HG03039 (cell line): ENCODE measurements around the gene URB1.
"Not testable (repeated sequence)": the region's sequence is repeated elsewhere in the genome, so short reads cannot be mapped to it uniquely, and the experiment has no call there.

Experiments
- ATAC-seq: cut with Tn5 transposase; IDR thresholded peaks from one replicate; pipeline ENCODE4 v1.9.1; 2021; ENCODE audit warnings: mild to moderate bottlenecking, moderate library complexity; ENCODE audit not compliant: unreplicated experiment

URB1 gene

DNA sequence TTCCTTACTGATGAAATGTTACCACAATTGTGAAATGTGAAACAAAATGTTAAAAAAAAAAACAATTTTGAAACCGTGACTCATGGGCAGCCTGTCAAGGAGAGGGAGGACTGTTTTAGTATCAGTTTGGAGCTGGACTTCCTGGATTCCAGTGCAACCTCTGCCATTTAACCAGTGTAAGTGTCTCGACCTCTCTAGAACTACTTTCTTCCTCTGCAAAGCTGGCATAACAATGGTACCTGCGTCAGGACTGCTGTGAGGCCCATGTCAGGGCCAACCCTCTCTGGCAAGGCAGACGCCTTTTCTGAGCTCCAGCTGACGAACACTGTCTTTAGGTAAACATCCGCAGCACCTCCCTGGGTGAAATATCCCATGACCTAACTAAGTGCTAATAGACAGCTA is 20.9 kb downstream of the URB1 start:
- ATAC-seq: no peak

DNA sequence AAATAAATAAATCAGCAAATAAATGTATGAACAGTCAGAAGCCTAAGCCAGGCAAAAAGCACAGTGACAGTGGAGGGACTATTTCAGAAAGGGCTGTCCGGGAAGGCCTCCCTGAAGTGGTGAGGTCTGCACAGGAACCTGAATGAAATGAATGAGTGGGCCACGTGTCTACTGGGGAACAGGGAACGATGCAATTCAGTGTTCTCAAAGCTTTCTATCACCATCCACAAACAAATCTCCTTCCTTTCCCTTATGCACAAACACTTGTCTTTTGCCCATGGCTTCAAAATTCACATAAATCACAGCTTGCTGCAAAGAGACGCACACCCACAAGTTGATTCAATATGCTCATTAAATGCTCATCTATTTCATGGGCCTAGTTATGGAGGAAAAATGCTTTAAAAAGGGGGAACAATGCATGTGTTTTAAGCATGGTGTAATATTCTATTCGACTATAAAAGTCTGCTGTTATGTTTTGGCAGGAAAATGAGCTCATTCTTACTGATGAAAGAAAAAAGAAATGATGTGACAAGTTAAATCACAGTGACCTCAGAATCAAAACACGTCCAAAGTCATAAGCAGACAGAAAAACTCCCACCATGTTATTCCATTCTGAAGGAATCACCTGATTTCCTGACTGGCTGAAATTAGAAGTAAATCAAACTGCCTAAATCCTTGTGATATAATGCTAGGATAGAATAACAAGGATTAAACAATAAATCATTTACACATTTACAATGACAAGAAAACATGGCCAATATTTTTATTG is 21.6 kb downstream of the URB1 start:
- ATAC-seq: no peak

DNA sequence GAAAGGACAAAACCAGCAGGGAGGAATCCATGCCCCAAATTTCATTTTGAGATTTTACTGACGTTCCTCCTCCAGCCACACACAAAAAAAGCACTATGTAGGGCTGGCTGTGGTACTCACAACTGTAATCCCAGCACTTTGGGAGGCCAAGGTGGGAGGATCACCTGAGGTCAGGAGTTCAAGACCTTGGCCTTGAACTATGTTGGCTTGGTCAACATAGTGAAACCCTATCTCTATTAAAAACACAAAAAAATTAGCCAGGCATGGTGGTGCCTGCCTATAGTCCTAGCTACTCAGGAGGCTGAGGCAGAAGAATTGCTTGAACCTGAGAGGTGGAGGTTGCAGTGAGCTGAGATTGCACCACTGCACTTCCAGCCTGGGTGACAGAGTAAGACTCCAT is 23.9 kb downstream of the URB1 start:
- not testable (repeated sequence) for ATAC-seq

DNA sequence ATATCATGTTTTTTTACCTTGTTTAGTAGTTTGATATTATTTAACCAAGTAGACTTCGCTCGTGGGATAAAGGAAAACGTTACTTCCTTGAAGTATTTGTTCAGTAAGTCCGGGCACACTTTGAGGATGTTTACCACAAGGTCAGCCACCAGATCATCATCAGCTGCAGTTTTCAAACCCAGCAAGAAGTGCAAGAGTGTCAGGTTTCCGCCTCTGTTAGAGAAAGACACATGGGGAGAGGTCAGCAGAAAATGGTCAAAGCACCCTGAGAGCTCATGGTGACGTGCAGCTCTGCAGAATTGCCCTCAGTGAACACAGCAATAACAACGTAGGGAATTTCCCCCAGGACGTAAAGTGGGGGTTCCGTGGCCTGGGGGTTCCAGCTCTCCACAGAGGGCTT is 24.4 kb downstream of the URB1 start:
- ATAC-seq: no peak

DNA sequence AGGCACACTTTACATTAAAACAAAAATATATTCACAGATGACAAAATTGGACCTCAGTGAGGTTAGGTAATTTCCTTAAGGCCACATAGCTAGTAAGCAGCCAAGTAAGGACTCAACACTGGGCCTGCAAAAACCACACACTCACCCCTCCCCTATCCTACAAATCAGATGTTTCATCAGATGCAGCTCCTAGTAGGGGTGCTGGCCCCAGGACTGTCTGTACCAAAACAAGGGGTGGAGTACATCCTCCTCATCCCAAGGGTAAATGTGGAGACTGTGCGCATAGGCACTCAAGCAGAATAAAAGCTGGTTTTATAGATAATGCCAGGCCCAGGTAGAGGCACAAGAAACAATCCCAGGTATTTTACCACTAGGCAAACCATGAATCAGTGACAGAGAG is 25.7 kb downstream of the URB1 start:
- ATAC-seq: no peak

DNA sequence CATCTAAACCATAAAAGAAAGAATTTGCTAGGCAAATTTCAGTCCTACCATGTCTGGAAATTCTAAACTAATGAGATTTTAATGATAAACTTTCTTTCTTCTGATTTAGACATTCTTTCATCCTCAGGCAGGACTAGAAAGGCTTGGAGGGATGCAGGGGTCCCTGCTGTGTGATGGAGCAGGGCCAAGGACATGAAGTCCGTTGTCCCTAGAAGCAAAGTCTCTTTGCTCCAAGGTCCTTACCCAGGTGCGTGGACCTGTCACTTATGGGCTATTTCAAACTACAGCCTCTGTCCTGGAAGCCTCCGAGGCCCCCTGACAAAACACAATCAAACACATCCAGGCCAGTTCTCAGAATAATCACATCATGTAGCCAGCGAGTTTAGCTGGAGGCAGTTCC is 26.6 kb downstream of the URB1 start:
- no peak for ATAC-seq

DNA sequence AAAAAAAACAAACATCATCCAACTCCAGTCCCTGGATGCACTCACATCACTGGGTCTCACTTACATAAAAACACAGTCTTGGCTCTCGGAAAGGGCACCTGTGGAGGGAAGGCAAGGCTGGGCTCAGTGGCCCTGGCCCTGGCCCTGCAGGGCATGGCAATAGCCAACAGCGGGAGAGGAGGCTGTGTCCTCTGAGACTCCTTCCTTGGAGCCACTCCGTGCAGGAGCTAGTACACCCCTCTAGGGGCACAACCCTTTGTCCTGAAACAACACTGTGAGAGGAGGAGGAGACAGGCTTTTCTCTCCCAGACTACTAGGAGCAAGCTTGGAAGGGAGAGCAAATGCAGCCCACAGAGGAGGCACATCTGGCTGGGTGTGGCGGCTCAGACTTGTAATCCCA is 28.0 kb downstream of the URB1 start:
- no peak for ATAC-seq

DNA sequence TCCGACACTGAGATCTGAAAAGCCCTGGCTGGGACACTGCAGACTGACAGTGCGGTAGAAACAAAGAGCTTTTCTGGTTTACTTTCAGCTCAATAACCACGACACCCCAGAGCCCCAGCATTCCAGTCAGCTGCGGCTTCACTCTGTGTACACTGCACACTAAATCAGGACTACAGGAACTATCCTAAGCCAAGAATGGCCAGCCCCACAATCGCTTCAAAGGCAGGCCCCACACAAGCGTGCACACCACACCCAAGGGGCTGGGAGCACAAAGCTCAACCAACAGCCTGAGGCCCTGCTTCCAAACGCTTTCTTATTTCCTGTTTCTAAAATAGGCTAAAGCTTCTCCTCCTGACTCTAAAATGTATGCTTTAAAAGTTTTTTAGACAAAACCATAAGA is 28.4 kb downstream of the URB1 start:
- ATAC-seq: no peak

DNA sequence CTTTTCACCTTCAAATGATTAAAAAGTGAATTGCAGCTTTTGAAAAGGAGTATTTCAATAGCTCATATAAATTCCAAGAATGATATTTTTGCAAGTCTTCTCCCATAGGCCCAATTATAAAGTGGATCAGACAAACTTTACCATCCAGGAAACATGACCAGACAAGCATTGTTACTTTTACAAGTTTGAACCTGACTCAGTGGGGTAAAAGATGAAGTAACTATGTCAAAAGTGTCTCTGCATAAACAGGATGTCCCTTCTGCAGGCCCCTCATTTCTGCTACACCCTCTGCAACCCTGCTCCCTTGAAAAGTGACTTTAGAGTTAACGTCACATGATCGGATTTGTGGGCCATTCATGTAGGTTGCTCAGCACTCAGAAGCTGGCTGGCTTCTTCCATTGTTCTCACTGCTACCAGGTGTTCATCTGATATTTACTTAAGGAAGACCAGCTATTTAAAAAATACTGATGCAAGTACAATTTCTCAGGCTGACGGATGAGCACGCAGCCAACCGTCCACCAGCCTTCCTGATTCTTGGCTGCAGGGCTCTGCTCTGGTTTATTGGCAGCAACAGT is 32.3 kb downstream of the URB1 start:
- ATAC-seq: no peak

DNA sequence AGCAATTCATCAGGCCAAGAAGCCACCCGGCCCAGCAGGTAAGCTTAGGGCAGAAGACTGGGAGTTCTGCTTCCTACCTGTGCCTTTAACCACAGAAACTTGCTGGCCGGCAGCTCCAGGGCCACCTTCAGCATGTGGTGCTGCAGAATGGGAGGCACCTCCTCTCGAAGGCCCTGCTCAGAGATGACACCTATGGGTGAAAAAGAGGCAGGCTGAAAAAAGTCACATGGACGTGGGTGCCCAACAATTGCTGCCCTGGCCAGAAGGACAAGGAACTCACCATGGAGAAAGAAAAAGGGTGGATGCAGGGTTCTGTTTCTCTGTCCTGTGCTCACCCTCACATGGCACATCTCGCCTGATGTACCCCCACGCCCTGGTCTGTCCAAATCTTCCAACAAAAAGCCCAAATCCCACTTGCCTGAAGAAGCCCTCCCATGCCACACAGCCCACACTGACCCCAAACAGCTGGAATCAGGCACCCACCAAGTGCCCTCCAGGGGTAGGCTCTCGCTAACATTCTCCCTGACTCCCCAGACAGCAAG is 33.0 kb downstream of the URB1 start:
- ATAC-seq: no peak

DNA sequence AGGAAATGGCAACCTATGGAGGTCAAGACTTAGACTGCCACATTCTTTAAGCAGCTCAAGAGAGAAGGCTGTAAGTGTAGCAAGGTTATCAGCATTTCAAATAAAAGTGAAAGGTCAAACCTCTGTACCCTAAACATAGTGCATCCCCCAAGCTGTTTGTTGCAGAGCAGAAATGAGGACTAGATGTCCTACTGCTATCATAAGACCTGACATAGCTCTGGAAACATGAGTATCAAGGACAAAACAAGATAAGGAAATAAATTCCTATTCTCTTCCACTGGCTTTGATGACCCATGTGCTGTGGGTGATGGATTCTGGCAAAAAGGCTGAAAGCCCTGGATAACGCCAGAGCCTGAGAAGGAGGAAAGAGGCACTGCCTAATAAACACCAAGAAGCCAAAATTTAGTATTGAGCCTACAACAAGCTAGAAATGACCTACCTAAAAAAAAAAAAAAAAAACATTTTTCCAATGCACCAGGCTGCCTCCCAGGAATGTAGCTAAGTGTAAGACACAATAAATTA is 35.9 kb downstream of the URB1 start:
- ATAC-seq: no peak

DNA sequence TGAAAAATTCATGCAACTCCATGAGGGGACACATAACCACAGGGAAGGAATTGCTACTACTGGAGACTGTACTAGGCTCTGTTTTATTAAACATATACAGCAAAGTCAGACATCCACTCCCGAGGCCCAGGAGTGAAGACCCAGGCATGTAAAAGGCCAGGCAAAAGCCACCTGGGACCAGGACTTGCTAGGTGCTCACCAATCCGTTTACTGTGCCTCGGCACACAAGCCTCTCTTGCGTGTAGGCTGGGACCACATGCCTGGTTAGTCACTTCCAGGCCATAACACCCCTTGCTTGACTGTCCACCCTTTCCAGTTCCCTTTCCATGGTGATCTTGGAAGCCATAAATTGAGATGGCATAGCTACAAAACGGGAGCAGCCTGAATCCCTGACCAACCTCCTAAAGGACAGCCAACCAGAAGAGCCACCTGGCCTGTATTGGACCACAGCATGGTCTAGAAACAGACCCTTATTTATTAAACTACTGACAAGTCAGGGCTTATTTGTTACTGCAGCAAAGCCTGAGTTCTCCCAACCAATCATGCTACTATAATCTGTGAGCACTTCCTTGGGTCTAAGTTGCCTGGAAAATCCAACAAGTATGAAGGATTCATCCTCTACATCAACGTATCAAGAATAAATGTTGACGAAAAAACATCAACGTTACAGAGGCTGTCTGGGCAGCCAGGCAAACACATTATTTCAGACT is 39.7 kb downstream of the URB1 start:
- ATAC-seq: no peak

DNA sequence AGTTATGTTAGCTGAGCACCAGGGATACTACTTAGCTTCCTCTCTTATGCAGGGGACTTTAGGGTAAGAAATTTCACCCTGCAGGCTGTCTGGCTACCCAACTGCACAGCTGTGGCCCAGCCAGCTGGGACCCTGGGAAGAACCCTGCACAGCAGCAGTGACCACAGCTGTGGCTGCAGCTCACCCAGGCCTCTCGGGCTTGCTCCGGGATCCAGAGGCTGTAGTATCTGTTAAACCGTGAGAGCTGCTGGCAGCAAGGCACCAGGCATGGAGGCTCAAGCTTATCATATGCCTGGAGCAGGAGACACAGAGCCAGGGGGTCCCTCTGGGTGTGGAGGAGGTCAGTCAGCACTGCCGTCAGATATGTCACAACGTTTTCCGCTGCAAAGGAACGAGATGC is 40.3 kb downstream of the URB1 start:
- ATAC-seq: no peak

DNA sequence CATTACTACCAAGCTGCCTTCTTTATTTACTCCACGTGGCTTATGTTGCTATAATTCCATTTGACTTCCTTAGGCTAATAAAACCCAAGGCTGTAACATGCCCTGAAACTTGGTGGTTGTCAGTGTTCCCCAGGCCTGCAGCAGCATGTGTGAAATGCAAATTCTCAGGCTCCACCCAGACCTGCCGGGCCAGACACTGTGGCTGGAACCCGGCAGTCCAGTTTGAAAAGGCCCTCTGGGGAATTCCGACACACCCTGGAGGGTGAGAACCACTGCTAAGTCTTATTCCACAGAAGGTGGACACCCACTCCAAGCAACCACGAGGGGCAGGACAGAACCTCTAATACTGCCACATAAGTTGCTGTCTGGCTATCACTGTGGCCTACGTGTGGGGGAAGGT is 41.4 kb downstream of the URB1 start:
- no peak for ATAC-seq

DNA sequence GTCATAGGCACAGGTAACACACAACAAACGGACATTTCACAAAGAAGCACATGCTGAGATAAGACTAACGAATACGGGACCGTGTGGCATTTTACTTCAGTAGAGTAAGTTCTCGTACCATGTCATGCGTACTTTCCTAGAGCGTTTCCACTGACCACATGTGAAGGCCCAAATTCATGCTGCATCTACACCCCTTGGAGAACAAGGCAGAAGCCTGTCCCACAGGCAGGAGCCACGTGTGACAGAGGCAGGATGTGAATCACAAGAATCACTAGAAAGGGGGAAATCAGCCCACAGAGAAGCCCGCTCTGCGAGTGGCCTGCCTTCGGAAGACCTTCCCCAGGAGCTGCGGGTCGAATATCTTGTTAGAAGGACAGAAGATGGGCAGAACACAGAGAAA is 41.8 kb downstream of the URB1 start:
- no peak for ATAC-seq

DNA sequence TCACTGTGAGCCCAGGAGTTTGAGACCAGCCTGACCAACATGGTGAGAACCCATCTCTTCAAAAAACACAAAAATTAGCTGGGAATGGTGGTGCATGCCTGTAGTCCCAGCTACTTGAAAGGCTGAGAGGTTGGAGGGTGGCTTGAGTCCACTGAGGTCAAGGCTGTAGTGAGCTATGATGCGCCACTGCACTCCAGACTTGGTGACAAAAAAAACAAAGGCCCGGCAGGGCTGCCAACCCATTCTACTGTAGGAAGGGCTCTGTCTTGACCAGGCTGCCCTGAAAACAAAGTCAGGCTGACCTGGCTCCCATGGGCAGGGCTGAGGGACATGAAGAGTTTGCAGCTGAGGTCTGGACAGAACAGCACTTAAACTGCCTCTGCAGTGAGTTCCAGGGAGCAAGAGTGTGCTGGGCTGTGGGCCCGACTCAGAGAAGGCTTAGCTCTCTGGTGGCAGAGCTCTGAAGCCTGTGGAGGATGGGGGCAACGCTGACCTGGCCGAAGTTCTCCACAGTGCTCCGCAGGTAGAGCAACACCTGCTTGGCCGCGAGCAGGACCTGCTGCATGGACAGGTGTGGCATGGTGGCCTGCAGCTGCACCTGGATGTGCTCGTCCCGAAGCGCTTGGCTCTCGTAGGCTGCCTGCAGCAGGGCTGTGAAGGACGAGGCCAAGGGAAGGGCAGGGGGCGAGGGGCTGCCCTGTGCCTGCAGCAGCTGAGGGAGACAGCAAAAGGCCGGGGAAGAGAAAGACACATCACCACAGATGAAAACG is 42.4 kb downstream of the URB1 start:
- ATAC-seq: no peak

DNA sequence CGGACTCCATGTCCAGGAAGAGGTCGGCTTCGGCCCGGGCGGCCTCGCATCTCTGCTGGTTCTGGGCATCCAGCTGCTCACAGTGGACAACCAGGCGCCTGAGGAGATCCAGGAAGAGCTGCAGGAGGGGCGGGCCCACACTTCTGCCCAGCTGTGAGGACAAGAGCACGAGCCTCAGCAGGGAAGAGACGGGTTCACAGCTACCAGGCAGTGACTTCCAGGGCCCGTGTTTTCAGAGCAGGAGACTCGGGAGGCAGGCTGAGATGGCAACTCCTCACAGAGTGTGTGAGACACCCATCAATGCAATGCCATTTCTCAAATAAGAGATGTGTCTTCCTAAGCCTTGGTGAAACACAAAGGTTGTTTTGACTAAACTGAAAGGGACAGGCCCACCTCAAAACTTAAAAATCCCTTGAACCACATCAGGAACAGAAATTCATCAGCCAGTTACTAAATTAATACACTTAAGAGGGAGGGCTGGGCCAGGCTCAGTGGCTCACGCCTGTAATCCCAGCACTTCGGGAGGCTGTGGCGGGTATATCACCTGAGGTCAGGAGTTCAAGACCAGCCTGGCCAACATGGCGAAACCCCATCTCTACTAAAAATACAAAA is 43.4 kb downstream of the URB1 start:
- no peak for ATAC-seq

DNA sequence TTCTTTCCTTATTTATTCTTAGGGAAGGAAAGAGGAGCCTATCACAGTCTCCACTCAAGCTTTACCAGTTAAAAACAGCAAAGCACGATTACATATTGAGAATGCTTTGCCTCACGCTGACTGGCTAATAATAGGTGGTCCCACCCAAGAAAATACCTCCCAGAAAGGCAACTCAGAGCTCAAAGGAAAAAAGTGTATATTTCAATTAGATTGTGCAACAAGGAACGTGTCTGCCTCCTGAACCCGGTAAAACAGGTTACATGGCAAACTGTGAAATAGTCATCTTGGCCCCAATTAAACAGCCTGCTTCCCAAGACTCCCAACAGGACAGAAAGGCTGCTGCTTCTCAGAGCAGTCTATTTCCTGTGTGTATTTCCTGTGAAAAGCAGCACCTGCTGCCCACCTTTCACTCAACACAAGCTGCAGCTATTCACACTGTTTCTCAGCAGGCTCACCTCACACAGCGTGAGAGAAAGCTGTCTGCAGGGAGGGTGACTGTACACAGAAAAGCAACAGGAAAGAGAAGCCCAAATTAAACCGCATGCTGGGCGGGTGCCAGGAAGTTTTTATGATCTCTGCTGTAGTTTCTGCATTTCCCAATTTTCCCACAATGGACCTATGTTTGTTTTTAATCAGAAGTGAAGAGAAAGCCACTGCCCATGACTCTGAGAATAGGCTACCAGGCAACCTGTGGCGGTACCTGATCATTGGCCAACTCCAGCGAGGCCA is 44.0 kb downstream of the URB1 start:
- no peak for ATAC-seq

DNA sequence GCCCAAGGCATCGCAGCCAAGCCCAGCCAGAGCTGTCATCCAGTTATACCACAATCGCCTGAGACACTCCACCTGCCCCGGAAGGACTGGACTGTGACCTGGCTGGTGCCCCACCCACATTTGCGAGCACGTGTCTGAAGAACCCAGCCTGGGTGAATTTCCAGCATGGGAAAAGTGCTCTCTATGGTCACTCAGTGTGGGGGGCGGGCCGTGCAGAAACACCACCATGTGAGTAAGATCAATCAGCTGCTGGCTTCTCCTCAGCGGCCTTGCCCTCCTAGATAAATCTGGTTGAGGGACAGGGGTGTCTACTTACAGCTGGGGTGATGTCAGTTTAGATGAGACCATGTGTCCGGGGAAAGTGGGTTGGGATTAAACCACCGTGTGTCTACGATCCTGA is 44.8 kb downstream of the URB1 start:
- ATAC-seq: no peak

DNA sequence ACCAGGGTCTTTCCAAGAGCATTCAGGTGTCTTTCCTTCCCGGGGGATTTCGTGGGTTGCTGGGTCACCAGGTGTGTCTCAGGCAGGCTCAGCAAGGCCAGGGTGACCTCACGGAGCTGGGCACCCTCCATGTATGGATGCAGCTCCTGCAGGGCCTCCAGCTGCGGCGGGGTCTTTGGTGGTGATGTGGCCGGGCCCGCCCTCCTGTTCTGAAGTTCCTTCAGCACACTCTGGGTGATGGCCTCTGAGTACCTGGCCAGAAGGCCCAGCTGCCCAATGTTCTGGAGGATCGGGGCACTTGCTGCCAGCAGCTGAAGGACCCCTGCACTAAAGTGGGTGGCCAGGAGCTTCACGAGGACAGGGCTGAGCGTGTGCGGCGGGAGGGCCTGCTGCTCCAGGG is 45.5 kb downstream of the URB1 start:
- no peak for ATAC-seq
